Activated naive CD4-positive, alpha-beta T cell treated with anti-CD3 and anti-CD28 coated beads, Interleukin-2, amount 50 U/mL, for 16 hours (primary cell): Measurements from ENCODE around the gene POLDIP2.

Source experiments
- DNase-seq: peaks from one replicate; pipeline ENCODE4 v3.0.0-alpha.2; 2020

Gene POLDIP2

GRCh38 chr17:28315846-28316705, 41.3 kb downstream of the POLDIP2 start:
- no peak for DNase-seq

- no peak for DNase-seq
Observed at GRCh38 chr17:28313841-28314240, 43.5 kb downstream of the POLDIP2 start.

GRCh38 chr17:28306954-28307401, 50.3 kb downstream of the POLDIP2 start:
- DNase-seq, result no peak

- DNase-seq, result no peak
Observed at GRCh38 chr17:28298449-28298848, 58.9 kb downstream of the POLDIP2 start.
